Measurements from ENCODE around the gene FZD1.

DNA sequence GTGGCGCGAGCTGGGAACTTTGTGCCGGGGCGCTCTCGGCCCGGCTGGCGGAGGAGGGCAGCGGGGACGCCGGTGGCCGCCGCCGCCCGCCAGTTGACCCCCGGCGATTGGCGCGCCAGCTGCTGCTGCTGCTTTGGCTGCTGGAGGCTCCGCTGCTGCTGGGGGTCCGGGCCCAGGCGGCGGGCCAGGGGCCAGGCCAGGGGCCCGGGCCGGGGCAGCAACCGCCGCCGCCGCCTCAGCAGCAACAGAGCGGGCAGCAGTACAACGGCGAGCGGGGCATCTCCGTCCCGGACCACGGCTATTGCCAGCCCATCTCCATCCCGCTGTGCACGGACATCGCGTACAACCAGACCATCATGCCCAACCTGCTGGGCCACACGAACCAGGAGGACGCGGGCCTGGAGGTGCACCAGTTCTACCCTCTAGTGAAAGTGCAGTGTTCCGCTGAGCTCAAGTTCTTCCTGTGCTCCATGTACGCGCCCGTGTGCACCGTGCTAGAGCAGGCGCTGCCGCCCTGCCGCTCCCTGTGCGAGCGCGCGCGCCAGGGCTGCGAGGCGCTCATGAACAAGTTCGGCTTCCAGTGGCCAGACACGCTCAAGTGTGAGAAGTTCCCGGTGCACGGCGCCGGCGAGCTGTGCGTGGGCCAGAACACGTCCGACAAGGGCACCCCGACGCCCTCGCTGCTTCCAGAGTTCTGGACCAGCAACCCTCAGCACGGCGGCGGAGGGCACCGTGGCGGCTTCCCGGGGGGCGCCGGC lies 870 bp downstream of the FZD1 start:
- no peak for TF ChIP-seq CTCF (conservative IDR thresholded peaks at IDR 0.05; ENCODE audit: low read depth, low read length)
- TF ChIP-seq EZH2 (IDR thresholded peaks at IDR 0.05; ENCODE audit: low read length, unreplicated experiment): no peak
- no peak for TF ChIP-seq EZH2phosphoT487 (IDR thresholded peaks at IDR 0.05; ENCODE audit: borderline replicate concordance, low read length)
